Fibroblast of mammary gland (primary cell): Measurements from ENCODE around the gene RAPGEF3.

ENCODE experiments used
- DNase-seq: peaks from one replicate; pipeline ENCODE4 v3.0.0-alpha.2; 2010; ENCODE audit warnings: low read depth
- H3K4me3 ChIP-seq: 2 replicates; pipeline ENCODE4 v1.5.1; 2011; ENCODE audit warnings: low read depth, mild to moderate bottlenecking, low read length, moderate library complexity; ENCODE audit not compliant: control insufficient read depth
- TF ChIP-seq, protein P1 (sequence below): conservative IDR thresholded peaks from 2 replicates; pipeline ENCODE4 v1.5.1; 2011; ENCODE audit warnings: low read depth, low read length, inconsistent platforms; ENCODE audit not compliant: control insufficient read depth, insufficient read depth

RAPGEF3 gene

DNA sequence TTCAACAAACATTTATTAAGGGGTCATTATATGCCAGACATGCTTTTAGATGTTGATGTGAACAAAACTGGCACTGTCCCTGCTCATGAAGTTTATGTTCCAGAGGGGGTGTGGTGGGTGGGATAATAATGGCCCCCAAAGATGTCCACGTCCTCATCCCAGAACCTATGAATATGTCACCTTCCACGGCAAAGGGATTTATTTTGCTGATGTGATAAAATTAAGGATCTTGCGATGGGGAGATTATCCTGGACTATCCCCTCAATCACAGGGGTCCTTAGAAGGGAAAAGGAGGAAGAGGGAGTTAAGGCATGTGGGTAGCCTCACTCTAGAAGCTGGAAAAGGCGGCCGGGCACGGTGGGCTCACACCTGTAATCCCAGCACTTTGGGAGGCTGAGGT is 12.6 kb upstream of the RAPGEF3 start:
- no peak for DNase-seq
- TF ChIP-seq, protein P1, sequence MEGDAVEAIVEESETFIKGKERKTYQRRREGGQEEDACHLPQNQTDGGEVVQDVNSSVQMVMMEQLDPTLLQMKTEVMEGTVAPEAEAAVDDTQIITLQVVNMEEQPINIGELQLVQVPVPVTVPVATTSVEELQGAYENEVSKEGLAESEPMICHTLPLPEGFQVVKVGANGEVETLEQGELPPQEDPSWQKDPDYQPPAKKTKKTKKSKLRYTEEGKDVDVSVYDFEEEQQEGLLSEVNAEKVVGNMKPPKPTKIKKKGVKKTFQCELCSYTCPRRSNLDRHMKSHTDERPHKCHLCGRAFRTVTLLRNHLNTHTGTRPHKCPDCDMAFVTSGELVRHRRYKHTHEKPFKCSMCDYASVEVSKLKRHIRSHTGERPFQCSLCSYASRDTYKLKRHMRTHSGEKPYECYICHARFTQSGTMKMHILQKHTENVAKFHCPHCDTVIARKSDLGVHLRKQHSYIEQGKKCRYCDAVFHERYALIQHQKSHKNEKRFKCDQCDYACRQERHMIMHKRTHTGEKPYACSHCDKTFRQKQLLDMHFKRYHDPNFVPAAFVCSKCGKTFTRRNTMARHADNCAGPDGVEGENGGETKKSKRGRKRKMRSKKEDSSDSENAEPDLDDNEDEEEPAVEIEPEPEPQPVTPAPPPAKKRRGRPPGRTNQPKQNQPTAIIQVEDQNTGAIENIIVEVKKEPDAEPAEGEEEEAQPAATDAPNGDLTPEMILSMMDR: no peak
- H3K4me3 ChIP-seq: no peak overlapping the region

GRCh38 chr12:47770086-47770726 is 11.5 kb upstream of the RAPGEF3 start:
- H3K4me3 ChIP-seq: no peak overlapping the region
- peak; percentile 48 for DNase-seq

GRCh38 chr12:47769234-47770085 is 10.8 kb upstream of the RAPGEF3 start:
- no peak for DNase-seq
- TF ChIP-seq, protein P1: no peak
- H3K4me3 ChIP-seq: no peak overlapping the region

More at GRCh38 chr12:47770086-47770726, 11.5 kb upstream of the RAPGEF3 start:
- TF ChIP-seq, protein P1: no peak

DNA sequence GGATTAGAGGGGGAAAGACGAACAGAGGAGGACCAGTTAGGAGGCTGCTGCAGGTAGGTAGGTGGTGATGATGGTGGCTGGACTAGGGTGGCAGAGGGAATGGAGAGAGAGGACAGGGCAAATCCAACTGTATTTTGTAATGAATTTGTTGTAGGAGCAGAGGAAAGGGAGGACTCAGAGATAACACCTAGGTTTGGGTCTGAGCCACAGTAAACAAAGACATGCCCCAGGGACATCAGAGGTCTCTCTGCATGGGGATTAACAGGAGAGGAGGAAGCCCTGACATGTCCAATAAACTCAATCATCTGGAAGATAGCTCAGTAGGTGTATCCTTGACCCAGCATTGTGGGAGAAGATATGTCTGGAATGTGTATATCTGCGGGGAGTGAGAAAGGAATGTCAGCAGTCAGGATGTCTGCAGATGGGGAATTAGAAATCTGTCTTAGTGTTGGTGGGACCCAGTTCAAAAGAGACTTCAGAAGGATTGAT is 9.7 kb upstream of the RAPGEF3 start:
- no peak for DNase-seq
- TF ChIP-seq, protein P1: no peak
- no peak overlapping the region for H3K4me3 ChIP-seq

DNA sequence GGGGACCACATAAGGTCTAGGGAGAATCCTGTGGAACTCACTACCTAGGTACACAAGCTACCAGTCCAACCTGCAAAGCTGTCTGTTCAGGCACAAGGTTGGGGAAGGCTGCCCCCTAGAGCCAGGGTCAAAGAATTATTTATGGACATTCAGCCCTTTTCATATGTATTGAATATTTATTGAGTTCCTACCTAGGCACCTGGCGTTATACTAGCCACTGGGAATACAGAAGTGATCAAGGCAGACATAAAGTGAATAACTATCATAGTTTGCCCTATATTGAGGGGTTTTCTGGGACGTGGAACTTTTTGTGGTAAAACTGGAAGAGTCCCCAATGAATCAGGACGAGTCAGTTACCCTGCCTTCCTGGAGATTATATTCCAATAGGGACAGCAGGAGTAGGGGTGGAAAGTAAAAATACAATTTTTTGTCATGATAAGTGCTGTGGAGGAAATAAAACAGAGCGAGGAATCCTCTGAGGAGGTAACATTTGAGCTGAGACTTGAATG is 8.6 kb upstream of the RAPGEF3 start:
- TF ChIP-seq, protein P1: peak; percentile 65
- H3K4me3 ChIP-seq: no peak overlapping the region
- DNase-seq: peak; percentile 65

DNA sequence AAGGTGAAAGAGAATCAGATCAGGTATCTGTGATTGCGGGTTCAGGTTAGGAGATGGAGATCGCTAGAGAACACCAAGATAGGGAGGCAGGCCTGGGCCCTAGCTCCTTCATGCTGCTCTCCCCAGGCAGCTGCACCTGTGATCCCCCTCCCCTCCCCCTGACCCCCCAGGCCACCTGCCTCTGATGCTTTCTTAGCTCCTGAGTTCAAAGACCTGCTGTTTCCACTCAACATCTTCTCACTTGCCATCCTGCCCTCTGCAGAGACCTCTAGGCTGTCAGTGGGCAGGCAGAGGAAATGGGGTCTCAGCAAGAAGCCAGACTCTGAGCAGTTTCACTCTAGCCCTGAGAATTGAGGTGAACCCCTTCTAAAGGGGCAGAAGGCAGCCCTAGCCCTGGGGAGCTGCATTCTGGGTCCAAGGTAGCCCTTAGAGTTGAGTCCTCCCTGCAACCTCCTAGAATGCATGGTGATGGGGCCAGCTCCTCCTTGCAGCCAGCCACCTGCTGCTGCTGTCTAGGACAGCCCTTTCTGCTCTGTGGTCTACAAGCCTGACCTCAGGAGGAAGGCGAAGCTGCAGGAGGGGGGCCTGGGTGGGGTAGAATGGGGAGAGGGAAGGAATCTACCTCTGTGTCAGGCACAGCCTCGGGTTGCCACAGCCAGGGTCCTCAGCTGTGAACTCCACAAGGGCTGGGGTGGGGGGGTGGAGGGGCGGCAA is 8.0 kb upstream of the RAPGEF3 start:
- TF ChIP-seq, protein P1: no peak
- DNase-seq: no peak
- H3K4me3 ChIP-seq: no peak overlapping the region
